HepG2 (cell line): ENCODE data around the gene RASGRP2.

Source experiments
- ETV6 ChIP-seq: sonication (generic); formaldehyde crosslinking; conservative IDR thresholded peaks from 2 replicates; pipeline ENCODE4 v1.4.0; 2020; ENCODE audit warnings: missing genetic modification reagents
- HNF4A ChIP-seq: sonication (generic); formaldehyde crosslinking; IDR thresholded peaks from 2 replicates; pipeline ENCODE4 v1.4.0; 2020; ENCODE audit warnings: missing genetic modification reagents
- KAT7 ChIP-seq: IDR thresholded peaks from 2 replicates; pipeline ENCODE4 v1.6.1; 2018; ENCODE audit warnings: borderline replicate concordance, missing compliant biosample characterization
- KLF6 ChIP-seq: IDR thresholded peaks from 2 replicates; pipeline ENCODE4 v1.8.0; 2016; ENCODE audit warnings: missing biosample characterization, missing genetic modification reagents
- MYC ChIP-seq: sonication (generic); formaldehyde crosslinking; IDR thresholded peaks from 2 replicates; pipeline ENCODE4 v1.9.0; 2021; ENCODE audit warnings: missing genetic modification reagents, borderline replicate concordance
- RXRA ChIP-seq: sonication (generic); formaldehyde crosslinking; IDR thresholded peaks from 2 replicates; pipeline ENCODE4 v1.5.1; 2020; ENCODE audit warnings: missing genetic modification reagents
- SP5 ChIP-seq: IDR thresholded peaks from 2 replicates; pipeline ENCODE4 v1.6.1; 2016; ENCODE audit warnings: low read depth, borderline replicate concordance
- TF ChIP-seq, protein P1 (sequence below): sonication (generic); formaldehyde crosslinking; IDR thresholded peaks from 2 replicates; pipeline ENCODE4 v1.5.0; 2020; ENCODE audit warnings: mild to moderate bottlenecking, missing genetic modification reagents, moderate library complexity
- TF ChIP-seq, protein P2 (sequence below): IDR thresholded peaks from 2 replicates; pipeline ENCODE4 v1.6.1; 2016; ENCODE audit warnings: missing compliant biosample characterization, missing genetic modification reagents, borderline replicate concordance
- TF ChIP-seq, protein P3 (sequence below): sonication (generic); formaldehyde crosslinking; IDR thresholded peaks from 2 replicates; pipeline ENCODE4 v1.5.1; 2020; ENCODE audit warnings: mild to moderate bottlenecking, missing genetic modification reagents, moderate library complexity

DNA sequence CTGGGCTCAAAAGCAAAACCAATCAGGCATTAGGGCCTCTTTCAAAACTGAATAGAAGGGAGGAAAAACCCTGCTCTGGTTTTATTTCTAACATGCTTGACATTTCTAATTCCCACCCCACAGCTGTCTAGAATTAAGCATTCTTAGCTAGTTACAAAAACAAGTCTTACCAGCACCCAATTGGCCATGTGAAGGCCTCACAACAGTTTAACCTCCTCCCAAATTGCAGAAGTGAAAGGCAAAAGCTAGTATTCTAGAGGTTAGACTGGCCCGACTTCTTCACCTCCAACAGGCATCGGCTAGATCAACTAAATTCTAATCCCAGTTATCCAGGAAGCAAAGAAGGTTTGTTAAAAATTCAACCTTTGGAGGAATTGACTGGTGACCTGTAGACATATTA lies 27.9 kb upstream of the RASGRP2 start:
- no peak for TF ChIP-seq KAT7 (CRISPR knock-in tag)
- TF ChIP-seq, protein P1, sequence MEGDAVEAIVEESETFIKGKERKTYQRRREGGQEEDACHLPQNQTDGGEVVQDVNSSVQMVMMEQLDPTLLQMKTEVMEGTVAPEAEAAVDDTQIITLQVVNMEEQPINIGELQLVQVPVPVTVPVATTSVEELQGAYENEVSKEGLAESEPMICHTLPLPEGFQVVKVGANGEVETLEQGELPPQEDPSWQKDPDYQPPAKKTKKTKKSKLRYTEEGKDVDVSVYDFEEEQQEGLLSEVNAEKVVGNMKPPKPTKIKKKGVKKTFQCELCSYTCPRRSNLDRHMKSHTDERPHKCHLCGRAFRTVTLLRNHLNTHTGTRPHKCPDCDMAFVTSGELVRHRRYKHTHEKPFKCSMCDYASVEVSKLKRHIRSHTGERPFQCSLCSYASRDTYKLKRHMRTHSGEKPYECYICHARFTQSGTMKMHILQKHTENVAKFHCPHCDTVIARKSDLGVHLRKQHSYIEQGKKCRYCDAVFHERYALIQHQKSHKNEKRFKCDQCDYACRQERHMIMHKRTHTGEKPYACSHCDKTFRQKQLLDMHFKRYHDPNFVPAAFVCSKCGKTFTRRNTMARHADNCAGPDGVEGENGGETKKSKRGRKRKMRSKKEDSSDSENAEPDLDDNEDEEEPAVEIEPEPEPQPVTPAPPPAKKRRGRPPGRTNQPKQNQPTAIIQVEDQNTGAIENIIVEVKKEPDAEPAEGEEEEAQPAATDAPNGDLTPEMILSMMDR (CRISPR knock-in tag) = no peak
- no peak for TF ChIP-seq MYC (CRISPR knock-in tag)
- TF ChIP-seq SP5 (CRISPR knock-in tag) = no peak
- TF ChIP-seq, protein P2, sequence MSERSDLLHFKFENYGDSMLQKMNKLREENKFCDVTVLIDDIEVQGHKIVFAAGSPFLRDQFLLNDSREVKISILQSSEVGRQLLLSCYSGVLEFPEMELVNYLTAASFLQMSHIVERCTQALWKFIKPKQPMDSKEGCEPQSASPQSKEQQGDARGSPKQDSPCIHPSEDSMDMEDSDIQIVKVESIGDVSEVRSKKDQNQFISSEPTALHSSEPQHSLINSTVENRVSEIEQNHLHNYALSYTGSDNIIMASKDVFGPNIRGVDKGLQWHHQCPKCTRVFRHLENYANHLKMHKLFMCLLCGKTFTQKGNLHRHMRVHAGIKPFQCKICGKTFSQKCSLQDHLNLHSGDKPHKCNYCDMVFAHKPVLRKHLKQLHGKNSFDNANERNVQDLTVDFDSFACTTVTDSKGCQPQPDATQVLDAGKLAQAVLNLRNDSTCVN (CRISPR knock-in tag) = no peak
- TF ChIP-seq KLF6 (CRISPR knock-in tag) = no peak
- no peak for TF ChIP-seq HNF4A (CRISPR knock-in tag)
- TF ChIP-seq ETV6 (CRISPR knock-in tag) = no peak
- TF ChIP-seq RXRA (CRISPR knock-in tag) = no peak
- TF ChIP-seq, protein P3, sequence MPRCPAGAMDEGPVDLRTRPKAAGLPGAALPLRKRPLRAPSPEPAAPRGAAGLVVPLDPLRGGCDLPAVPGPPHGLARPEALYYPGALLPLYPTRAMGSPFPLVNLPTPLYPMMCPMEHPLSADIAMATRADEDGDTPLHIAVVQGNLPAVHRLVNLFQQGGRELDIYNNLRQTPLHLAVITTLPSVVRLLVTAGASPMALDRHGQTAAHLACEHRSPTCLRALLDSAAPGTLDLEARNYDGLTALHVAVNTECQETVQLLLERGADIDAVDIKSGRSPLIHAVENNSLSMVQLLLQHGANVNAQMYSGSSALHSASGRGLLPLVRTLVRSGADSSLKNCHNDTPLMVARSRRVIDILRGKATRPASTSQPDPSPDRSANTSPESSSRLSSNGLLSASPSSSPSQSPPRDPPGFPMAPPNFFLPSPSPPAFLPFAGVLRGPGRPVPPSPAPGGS (CRISPR knock-in tag) = no peak
